HEK293T (cell line): ENCODE results near the gene SEMA3A.
"Not testable (repeated sequence)": the region's sequence is repeated elsewhere in the genome, so short reads cannot be mapped to it uniquely, and the experiment has no call there.

Source experiments
- ELF4 ChIP-seq: fragments of 450-650 bp; IDR thresholded peaks from 2 replicates; pipeline ENCODE4 v1.6.1; 2017; ENCODE audit warnings: antibody characterized with exemption
- FOXA1 ChIP-seq: fragments of 450-650 bp; IDR thresholded peaks from 2 replicates; pipeline ENCODE4 v1.6.1; 2016; ENCODE audit warnings: mild to moderate bottlenecking
- FOXK2 ChIP-seq: fragments of 450-650 bp; IDR thresholded peaks from 2 replicates; pipeline ENCODE4 v1.6.1; 2016; ENCODE audit warnings: mild to moderate bottlenecking
- FOXM1 ChIP-seq: fragments of 450-650 bp; IDR thresholded peaks from 2 replicates; pipeline ENCODE4 v1.6.1; 2017; ENCODE audit warnings: mild to moderate bottlenecking, borderline replicate concordance
- SP1 ChIP-seq: fragments of 450-650 bp; IDR thresholded peaks from 2 replicates; pipeline ENCODE4 v1.6.1; 2017
- TARDBP ChIP-seq: fragments of 450-650 bp; IDR thresholded peaks from 2 replicates; pipeline ENCODE4 v1.6.1; 2016
- TF ChIP-seq, protein P1 (sequence below): fragments of 450-650 bp; IDR thresholded peaks from 2 replicates; pipeline ENCODE4 v1.6.1; 2016

DNA sequence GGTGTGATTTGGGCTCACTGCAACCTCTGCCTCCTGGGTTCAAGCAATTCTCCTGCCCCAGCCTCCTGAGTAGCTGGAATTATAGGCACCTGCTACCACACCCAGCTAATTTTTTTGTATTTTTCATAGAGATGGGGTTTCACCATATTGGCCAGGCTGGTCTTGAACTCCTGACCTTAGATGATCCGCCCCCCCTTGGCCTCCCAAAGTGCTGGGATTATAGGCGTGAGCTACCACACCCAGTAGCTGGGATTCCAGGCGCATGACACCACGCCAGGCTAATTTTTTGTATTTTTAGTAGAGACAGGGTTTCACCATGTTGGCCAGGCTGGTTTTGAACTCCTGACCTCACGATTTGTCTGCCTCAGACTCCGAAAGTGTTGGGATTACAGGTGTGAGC, 20.2 kb upstream of the SEMA3A start:
- not testable (repeated sequence) for TF ChIP-seq FOXA1, FOXM1, FOXK2, ELF4, TARDBP, SP1
- TF ChIP-seq, protein P1, sequence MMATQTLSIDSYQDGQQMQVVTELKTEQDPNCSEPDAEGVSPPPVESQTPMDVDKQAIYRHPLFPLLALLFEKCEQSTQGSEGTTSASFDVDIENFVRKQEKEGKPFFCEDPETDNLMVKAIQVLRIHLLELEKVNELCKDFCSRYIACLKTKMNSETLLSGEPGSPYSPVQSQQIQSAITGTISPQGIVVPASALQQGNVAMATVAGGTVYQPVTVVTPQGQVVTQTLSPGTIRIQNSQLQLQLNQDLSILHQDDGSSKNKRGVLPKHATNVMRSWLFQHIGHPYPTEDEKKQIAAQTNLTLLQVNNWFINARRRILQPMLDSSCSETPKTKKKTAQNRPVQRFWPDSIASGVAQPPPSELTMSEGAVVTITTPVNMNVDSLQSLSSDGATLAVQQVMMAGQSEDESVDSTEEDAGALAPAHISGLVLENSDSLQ, result not testable (repeated sequence)
